GM19328 (cell line): ENCODE data around the gene MAP4K4.

ENCODE experiments used
- ATAC-seq: cut with Tn5 transposase; IDR thresholded peaks from one replicate; pipeline ENCODE4 v1.9.1; 2021; ENCODE audit warnings: mild to moderate bottlenecking, moderate library complexity; ENCODE audit not compliant: unreplicated experiment

Gene MAP4K4

DNA sequence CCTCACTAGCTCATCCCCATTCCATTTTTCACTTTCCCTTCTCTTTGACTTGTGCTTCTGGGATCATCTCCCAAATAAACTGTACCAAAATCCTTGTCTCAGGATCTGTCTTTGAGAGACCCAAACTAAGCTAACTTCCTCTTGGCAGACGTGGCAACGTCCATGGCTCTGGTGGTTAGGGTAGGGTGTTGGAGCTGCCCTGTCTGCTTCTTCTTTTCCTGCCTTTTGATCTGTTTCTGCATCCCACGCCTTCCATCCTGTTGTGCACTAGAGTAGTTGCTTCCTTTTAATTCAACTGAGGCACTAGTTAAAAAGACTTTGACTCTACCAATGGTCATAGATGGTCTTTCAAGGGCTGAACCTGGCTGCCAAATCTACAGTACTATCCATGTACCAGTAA is 5.5 kb upstream of the MAP4K4 start:
- ATAC-seq: no peak

DNA sequence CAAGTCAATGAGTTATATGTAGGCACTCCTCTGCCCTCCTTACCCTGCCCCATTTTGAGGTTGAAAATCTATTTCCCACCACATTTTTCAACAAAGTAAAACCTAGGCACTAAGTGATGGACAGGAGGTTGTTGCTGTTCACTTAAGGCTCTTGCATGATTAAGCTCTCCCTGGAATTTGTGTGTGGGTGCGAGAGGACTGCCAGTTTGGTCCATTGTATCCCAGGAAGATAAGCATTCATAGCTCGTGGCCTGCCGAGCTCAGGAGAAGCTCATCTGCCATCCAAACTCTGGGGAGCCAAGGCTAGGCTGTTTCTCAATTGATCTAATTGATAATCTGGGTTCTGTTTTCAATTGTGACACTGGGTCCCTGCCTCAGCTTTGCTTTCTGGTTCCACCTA is 4.7 kb upstream of the MAP4K4 start:
- no peak for ATAC-seq

DNA sequence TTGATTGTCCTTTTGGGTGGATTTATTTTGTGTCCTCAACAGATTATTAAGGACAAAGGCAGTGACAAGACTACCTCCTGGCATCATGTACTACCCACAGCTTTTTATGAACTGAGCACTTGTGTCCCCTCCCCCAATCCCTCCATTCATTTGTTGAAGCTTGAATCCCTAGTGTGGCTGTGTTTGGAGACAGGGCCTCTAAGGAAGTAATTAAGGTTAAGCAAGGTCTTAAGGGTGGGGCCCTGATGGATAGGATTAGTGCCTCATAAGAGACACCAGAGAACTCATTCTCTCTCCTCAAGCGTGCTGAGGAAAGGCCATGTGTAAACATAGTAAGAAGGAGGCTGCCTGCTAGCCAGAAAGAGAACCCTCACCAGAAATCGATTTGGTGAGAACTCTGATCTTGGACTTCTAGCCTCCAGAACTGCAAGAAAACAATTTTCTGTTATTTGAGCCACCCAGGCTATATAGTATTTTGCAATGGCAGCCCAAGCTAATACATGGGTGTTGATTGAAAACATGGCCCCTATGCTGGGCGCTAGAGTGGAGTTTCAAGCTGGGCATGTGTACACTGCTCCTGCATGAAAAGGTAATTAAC is 3.4 kb upstream of the MAP4K4 start:
- no peak for ATAC-seq

DNA sequence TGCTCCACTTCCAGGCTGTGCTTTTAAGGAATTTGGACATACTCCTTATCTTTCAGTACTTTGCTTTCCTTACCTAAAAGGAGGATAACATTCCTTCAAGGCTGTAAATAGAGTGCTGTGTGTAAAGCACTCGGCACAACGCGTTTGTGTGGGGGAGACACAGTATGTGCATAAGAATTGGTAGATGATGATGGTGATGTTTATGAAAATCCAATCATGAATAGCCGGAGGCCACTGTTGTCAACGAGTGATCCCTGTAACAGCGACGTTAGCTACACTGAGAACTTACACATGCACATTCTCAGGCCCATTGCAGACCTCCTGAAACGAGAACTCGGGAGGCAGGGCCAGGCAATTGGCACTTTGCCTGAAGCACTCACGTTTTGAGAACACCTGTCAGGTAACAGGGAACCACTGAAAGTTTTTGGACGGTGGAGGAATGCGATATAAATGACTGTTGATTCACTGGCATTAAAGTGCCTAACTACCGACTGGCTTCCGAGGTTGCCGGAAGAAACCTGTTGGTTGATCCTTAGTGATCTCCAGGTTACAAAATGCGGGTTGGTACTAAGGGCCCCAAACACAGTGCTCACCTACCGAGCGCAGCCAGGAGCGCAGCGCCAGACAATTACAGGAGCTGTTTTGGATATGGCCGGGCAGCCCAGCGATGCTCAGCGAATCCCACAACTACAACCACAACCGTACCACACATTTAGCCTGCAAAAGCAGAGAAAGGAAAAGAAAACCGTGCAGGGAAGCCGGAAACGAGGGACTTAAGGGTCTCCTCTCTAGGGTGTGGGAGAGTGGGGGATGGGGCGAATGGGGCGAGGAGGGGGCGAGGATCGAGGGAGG is 1.0 kb upstream of the MAP4K4 start:
- ATAC-seq: no peak

GRCh38 chr2:101698014-101698843 is 722 bp downstream of the MAP4K4 start:
- ATAC-seq: no peak

- no peak for ATAC-seq
These were observed 1.6 kb downstream of the MAP4K4 start for GRCh38 chr2:101698844-101699754.

DNA sequence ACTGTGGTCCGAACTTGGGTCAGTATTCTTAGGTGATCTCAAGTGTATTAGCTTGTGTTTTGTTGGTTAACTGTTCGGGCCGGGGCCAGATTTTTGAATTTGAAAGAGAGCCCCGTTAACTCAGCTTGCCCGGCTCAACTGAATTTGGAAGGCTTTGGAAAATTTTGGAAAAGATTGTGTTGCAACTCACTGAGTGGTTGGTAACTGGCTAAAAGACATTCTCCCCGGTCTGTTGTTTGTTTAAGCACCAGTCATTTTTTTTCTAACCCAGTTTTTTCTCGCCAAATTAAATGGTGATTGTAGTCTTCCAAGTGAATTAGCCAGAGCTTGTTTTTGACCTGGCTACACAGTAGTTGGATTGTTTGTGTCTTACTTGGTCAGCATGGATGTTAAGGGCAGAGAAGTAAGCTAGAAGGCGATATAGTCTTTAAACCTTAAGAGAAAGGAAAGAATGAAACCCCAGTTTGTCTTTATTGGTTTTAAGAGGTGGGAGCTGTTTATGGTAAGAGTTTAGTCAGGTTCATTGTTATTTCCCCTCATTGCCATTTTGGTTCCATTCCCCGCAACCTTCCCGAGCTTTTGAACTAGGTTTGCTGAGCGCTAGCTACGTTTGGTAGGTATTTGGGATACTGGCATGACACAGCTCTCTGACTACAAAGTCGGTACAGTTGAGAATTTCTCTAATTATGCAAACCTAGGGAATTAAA is 2.4 kb downstream of the MAP4K4 start:
- no peak for ATAC-seq

- ATAC-seq: no peak
These were observed 6.5 kb downstream of the MAP4K4 start for GRCh38 chr2:101704046-101704466.

GRCh38 chr2:101704816-101705578 is 7.5 kb downstream of the MAP4K4 start:
- ATAC-seq: no peak

DNA sequence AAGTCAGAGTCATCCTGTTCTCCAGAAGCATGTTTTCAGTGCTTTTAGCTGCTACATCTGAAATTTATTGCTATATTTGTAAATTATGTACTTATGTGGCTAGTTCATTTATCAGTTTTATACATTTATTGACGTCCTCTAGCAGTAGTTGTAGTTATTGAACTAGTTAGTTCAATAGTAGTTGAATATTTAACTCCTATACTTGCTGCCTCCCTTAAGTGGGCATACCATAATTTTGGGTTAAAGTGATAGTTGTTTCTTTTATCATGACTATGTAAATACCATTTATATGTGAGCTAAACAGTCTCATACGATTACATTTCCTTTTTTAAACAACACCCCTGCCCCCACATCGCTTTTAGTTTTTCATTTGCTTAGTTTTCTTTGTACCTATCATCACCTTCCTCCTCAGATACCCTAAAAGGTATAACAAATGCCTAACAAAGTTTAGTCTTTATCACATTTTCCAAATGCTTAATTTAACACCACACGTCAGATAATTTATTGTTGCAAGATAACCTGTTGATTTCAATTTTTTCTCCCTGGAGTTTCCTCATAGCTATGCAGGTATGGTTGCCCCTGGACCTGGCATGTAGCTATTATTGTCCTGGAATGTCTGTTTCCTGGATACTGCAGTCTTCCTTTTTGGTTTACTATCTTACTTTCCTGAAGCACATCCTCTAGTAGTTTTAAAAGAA is 8.8 kb downstream of the MAP4K4 start:
- ATAC-seq: no peak

GRCh38 chr2:101706819-101707177 is 9.3 kb downstream of the MAP4K4 start:
- ATAC-seq: no peak

DNA sequence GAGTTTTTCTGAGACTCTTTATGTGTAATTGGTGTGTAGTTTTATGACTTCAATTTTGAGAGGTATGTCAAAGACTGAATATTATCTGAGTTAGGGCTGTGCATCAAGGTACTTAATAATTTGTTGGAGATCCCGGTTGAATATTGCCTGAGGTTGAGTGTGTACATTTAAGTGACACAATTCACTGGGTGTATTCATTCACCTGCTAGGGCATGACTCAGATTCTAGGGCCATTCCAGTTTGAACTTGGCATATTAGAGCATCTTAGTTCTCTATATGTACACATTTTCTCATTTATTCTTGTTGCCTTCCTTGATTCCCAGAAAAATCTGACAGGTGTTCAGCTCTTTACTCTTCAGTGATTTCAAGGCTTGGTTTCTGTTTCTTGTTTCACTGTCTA is 12.5 kb downstream of the MAP4K4 start:
- ATAC-seq: no peak

GRCh38 chr2:101710471-101711318 is 13.2 kb downstream of the MAP4K4 start:
- no peak for ATAC-seq

GRCh38 chr2:101714118-101714517 is 16.6 kb downstream of the MAP4K4 start:
- ATAC-seq: no peak

GRCh38 chr2:101717071-101717845 is 19.8 kb downstream of the MAP4K4 start:
- ATAC-seq: peak; percentile 57

- ATAC-seq: no peak
These were observed 21.0 kb downstream of the MAP4K4 start for GRCh38 chr2:101718479-101718878.

GRCh38 chr2:101718993-101719571 is 21.6 kb downstream of the MAP4K4 start:
- no peak for ATAC-seq
